B cell (primary cell): ENCODE data around the gene TCF12. TPM values are rescaled to one million over a fixed set of nuclear protein-coding genes. Genes with fewer than 3 reads are reported as not detected.
"Not testable (repeated sequence)": the region's sequence is repeated elsewhere in the genome, so short reads cannot be mapped to it uniquely, and the experiment has no call there.

Source experiments
- ATAC-seq: fragments of 200-7000 bp; cut with Tn5 transposase; one replicate; pipeline ENCODE4 v1.10.0; 2021; ENCODE audit warnings: low read depth, mild to moderate bottlenecking, moderate number of reproducible peaks, moderate library complexity
- CTCF ChIA-PET: fragments of 350-600 bp; sonication (Branson Sonifier 250); formaldehyde crosslinking; loops from one replicate; lab custom pipeline; 2021; ENCODE audit warnings: antibody characterized with exemption, inconsistent platforms; lab: Charles Lee
- POLR2A ChIA-PET: fragments of 350-600 bp; sonication (Branson Sonifier 250); formaldehyde crosslinking; loops from one replicate; lab custom pipeline; 2021; ENCODE audit warnings: antibody characterized with exemption; lab: Charles Lee
- DNase-seq: peaks from one replicate; pipeline ENCODE4 v3.0.0; 2013
- H2AFZ ChIP-seq: 2 replicates; pipeline ENCODE4 v1.6.1; 2012; ENCODE audit warnings: mild to moderate bottlenecking, low read depth, low read length; ENCODE audit not compliant: insufficient read depth, poor library complexity, severe bottlenecking
- H3K27ac ChIP-seq, 2 donors: 1 replicate in 1 of 2; 2 replicates in 1 of 2; pipeline ENCODE4 v1.5.1; 2012 to 2013; ENCODE audit warnings: low read length in 2 of 2, mild to moderate bottlenecking in 2 of 2, moderate library complexity in 1 of 2
- H3K27me3 ChIP-seq, 4 experiments: fragments of 200-600 bp in 1 of 4; sonication (generic) in 1 of 4; replicated peaks in 1 of 4; 1 replicate in 2 of 4; 2 replicates in 2 of 4; pipeline versions ENCODE4 v1.6.1 to v1.7.0; 2013 to 2016; ENCODE audit warnings: low read length in 3 of 4, mild to moderate bottlenecking in 2 of 4, mixed read lengths in 1 of 4, moderate library complexity in 1 of 4; ENCODE audit not compliant: insufficient read depth in 4 of 4, control insufficient read depth in 3 of 4; ENCODE audit errors: control extremely low read depth in 1 of 4
- H3K36me3 ChIP-seq, 2 experiments: replicated peaks in 1 of 2; 1 replicate in 1 of 2; 2 replicates in 1 of 2; pipeline versions ENCODE4 v1.6.1 to v1.7.1; 2013; ENCODE audit warnings: low read length in 1 of 2; ENCODE audit not compliant: insufficient read depth in 2 of 2, control insufficient read depth in 1 of 2; ENCODE audit errors: control extremely low read depth in 1 of 2, extremely low read depth in 1 of 2
- H3K4me1 ChIP-seq, 2 donors: fragments of 200-600 bp in 1 of 2; sonication (generic) in 1 of 2; 1 replicate in 1 of 2; 2 replicates in 1 of 2; pipeline versions ENCODE4 v1.5.1 to v1.6.1; 2013 to 2017; ENCODE audit warnings: low read length in 2 of 2; ENCODE audit not compliant: control insufficient read depth in 2 of 2, insufficient read depth in 2 of 2
- H3K4me2 ChIP-seq: replicated peaks from 2 replicates; pipeline ENCODE3; 2012; ENCODE audit warnings: mild to moderate bottlenecking, low read depth, low read length; ENCODE audit not compliant: poor library complexity, severe bottlenecking
- H3K4me3 ChIP-seq, 5 experiments: fragments of 200-600 bp in 1 of 5; sonication (generic) in 1 of 5; 1 replicate in 3 of 5; 2 replicates in 2 of 5; pipeline versions ENCODE4 v1.5.1 to v1.7.0; 2011 to 2016; ENCODE audit warnings: low read length in 4 of 5, mild to moderate bottlenecking in 4 of 5, low read depth in 2 of 5, control low read depth in 1 of 5, moderate library complexity in 1 of 5; ENCODE audit not compliant: insufficient read depth in 1 of 5; ENCODE audit errors: control extremely low read depth in 1 of 5, extremely low read depth in 1 of 5
- H3K79me2 ChIP-seq: fragments of 200-600 bp; sonication (generic); one replicate; pipeline ENCODE4 v1.6.0; 2016; ENCODE audit warnings: low read length; ENCODE audit not compliant: control insufficient read depth, insufficient read depth
- H3K9ac ChIP-seq: fragments of 200-600 bp; sonication (generic); 2 replicates; pipeline ENCODE4 v1.6.1; 2017; ENCODE audit warnings: mild to moderate bottlenecking, low read length, moderate library complexity
- H3K9me3 ChIP-seq, 3 donors: one replicate each; pipeline versions ENCODE4 v1.6.1 to v1.7.1; 2013; ENCODE audit warnings: low read length in 2 of 3; ENCODE audit not compliant: control insufficient read depth in 2 of 3, insufficient read depth in 1 of 3; ENCODE audit errors: control extremely low read depth in 1 of 3
- H4K20me1 ChIP-seq: 2 replicates; pipeline ENCODE4 v1.6.0; 2012; ENCODE audit warnings: mild to moderate bottlenecking, low read length; ENCODE audit not compliant: insufficient read depth, control insufficient read depth, poor library complexity, severe bottlenecking
- H3K27ac Mint-ChIP-seq: one replicate; pipeline ENCODE4 v1.8.0; 2021; ENCODE audit warnings: mixed read lengths
- H3K27me3 Mint-ChIP-seq: one replicate; pipeline ENCODE4 v1.8.0; 2021; ENCODE audit warnings: mixed read lengths
- H3K4me1 Mint-ChIP-seq: one replicate; pipeline ENCODE4 v1.8.0; 2021; ENCODE audit warnings: mixed read lengths
- H3K4me3 Mint-ChIP-seq: one replicate; pipeline ENCODE4 v1.8.0; 2021; ENCODE audit warnings: mixed read lengths
- H3K9me3 Mint-ChIP-seq: one replicate; pipeline ENCODE4 v1.8.0; 2022; ENCODE audit warnings: mixed read lengths; ENCODE audit not compliant: insufficient read depth
- EZH2 ChIP-seq: IDR thresholded peaks from 2 replicates; pipeline ENCODE4 v1.6.1; 2012; ENCODE audit warnings: borderline replicate concordance, low read depth, mild to moderate bottlenecking, moderate library complexity, low read length; ENCODE audit not compliant: insufficient read depth, poor library complexity, severe bottlenecking
- WGBS: methylation state at CpG from one replicate; pipeline ENCODE4 v1.1.5; 2013; ENCODE audit warnings: missing lambda C conversion rate; ENCODE audit not compliant: insufficient coverage; 5-methylcytosine and 5-hydroxymethylcytosine counted together
- intact Hi-C: fragments of 100-400 bp; cut with micrococcal nuclease; formaldehyde crosslinking; loops from one replicate; pipeline ENCODE4 v1.10.0; 2022
- polyA plus RNA-seq: library from polyadenylated mRNA; depleted of rRNA; stranded (reverse); fragments of >200 nt; gene quantifications from 2 replicates; pipeline ENCODE4 v1.2.3, GENCODE V29; 2012
- total RNA-seq, 2 donors: library from RNA; stranded (reverse); fragments of 120-200 nt in 1 of 2; gene quantifications; 1 replicate in 1 of 2; 2 replicates in 1 of 2; pipeline versions ENCODE4 v1.2.3 to v1.2.4, GENCODE V29; 2013 to 2022
- TF ChIP-seq, protein P1 (sequence below): fragments of 200-600 bp; IDR thresholded peaks from one replicate; pipeline ENCODE4 v1.8.0; 2022; ENCODE audit warnings: antibody characterized with exemption, mild to moderate bottlenecking

TCF12 gene
- total and polyA plus RNA-seq, 2 donors (not counting 1 experiment from before 2014, with no cell fraction given): 27.1 to 131 TPM

DNA sequence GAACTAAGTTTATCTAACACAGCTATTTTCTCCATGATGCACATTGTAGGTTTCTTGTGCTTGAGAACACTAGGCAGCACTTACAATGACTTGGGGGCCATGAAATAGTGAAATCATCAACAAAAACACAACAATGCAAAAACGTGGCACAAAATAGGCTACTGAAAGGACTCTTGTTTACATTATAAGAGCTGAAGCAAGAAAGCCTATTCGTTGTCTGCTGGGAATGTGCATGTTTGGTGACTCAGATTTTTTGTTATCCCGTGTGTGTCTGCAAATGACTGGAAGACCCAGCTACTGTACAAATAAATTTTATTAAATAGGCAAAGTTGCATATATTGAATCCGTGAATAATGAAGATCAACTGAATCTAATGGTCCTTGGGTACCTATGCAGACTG, 85.0 kb downstream of the TCF12 start:
- H3K4me1 ChIP-seq: peaks cover 0 to 4% of the 10 kb centered on the region in 2 donors
- Mint-ChIP-seq H3K27me3 (no peaks in the 10 kb centered on the region), H3K4me1 (peaks cover 24% of the 10 kb centered on the region), H3K4me3 (no peak overlapping the region), H3K27ac (no peak overlapping the region), H3K9me3 (no peaks in the 10 kb centered on the region)
- ATAC-seq (no peak), DNase-seq (no peak)
- no peak overlapping the region for H2AFZ ChIP-seq
- no peaks in the 10 kb centered on the region for H3K27me3 ChIP-seq
- H3K4me3 ChIP-seq: no peak overlapping the region
- CTCF ChIA-PET: interaction anchor here (0.9 to 1.0 kb wide), 2 partner anchors 524 to 539 kb away, joined by 3 to 4 read pairs; no protein-coding TSS in a partner anchor
- no peaks in the 10 kb centered on the region for H3K36me3 ChIP-seq
- POLR2A ChIA-PET: interaction anchor here (0.5 to 0.6 kb wide), 2 partner anchors 49 to 210 kb away, joined by 3 read pairs; no protein-coding TSS in a partner anchor
- H3K9ac ChIP-seq: no peak overlapping the region
- no peak overlapping the region for H3K27ac ChIP-seq
- peaks cover 7% of the 10 kb centered on the region for H4K20me1 ChIP-seq
- TF ChIP-seq EZH2: no peak
- TF ChIP-seq, protein P1, sequence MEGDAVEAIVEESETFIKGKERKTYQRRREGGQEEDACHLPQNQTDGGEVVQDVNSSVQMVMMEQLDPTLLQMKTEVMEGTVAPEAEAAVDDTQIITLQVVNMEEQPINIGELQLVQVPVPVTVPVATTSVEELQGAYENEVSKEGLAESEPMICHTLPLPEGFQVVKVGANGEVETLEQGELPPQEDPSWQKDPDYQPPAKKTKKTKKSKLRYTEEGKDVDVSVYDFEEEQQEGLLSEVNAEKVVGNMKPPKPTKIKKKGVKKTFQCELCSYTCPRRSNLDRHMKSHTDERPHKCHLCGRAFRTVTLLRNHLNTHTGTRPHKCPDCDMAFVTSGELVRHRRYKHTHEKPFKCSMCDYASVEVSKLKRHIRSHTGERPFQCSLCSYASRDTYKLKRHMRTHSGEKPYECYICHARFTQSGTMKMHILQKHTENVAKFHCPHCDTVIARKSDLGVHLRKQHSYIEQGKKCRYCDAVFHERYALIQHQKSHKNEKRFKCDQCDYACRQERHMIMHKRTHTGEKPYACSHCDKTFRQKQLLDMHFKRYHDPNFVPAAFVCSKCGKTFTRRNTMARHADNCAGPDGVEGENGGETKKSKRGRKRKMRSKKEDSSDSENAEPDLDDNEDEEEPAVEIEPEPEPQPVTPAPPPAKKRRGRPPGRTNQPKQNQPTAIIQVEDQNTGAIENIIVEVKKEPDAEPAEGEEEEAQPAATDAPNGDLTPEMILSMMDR: no peak
- no peak overlapping the region for H3K4me2 ChIP-seq
- no CpG with 5 or more reads among the region's 4 CpGs for WGBS
- peaks cover 37% of the 10 kb centered on the region for H3K79me2 ChIP-seq
- intact Hi-C loops: no loop called here
- H3K9me3 ChIP-seq: peaks cover 0 to 3% (median 0%) of the 10 kb centered on the region in 3 donors

GRCh38 chr15:57005244-57005643, 86.8 kb downstream of the TCF12 start:
- Histone ChIP-seq H3K36me3 (no peaks in the 10 kb centered on the region), H3K9ac (no peak overlapping the region), H4K20me1 (peaks cover 7% of the 10 kb centered on the region), H3K4me2 (no peak overlapping the region), H3K9me3 (peaks cover 0 to 3% (median 0%) of the 10 kb centered on the region in 3 donors), H3K27me3 (no peaks in the 10 kb centered on the region), H3K4me3 (no peak overlapping the region), H2AFZ (no peak overlapping the region), H3K27ac (no peak overlapping the region), H3K79me2 (peaks cover 45% of the 10 kb centered on the region), H3K4me1 (peaks cover 0 to 4% of the 10 kb centered on the region in 2 donors)
- intact Hi-C loops: no loop called here
- peaks cover 26% of the 10 kb centered on the region for H3K4me1 Mint-ChIP-seq
- no CpG with 5 or more reads among the region's 1 CpG for WGBS
- no peaks in the 10 kb centered on the region for H3K9me3 Mint-ChIP-seq
- H3K4me3 Mint-ChIP-seq: no peak overlapping the region
- DNase-seq: no peak
- ChIA-PET POLR2A (no interaction called here), CTCF (no interaction called here)
- H3K27ac Mint-ChIP-seq: no peak overlapping the region
- H3K27me3 Mint-ChIP-seq: no peaks in the 10 kb centered on the region
- TF ChIP-seq, protein P1: no peak
- no peak for TF ChIP-seq EZH2
- no peak for ATAC-seq

DNA sequence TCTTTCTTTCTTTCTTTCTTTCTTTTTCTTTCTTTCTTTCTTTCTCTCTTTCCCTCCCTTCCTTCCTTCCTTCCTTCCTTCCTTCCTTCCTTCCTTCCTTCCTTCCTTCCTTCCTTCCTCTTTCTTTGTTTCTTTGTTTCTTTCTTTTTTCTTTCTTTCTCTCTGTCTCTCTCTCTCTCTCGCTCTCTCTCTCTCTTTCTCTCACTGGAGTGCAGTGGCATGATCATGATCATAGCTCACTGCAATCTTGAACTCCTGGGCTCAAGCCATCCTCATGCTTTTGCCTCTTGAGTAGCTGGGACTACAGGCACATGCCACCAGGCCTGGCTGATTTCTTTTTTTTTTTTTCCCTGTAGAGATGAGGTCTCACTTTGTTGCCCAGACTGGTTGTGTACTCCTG, 89.4 kb downstream of the TCF12 start:
- H3K27ac ChIP-seq, H3K27me3 ChIP-seq, H2AFZ ChIP-seq, H3K36me3 ChIP-seq, H3K4me2 ChIP-seq, H3K27me3 Mint-ChIP-seq, POLR2A ChIA-PET, H3K4me3 Mint-ChIP-seq, H3K9me3 Mint-ChIP-seq, H3K4me1 ChIP-seq, ATAC-seq, intact Hi-C loops, H3K9me3 ChIP-seq, H3K27ac Mint-ChIP-seq, DNase-seq, H3K9ac ChIP-seq, H3K4me3 ChIP-seq: not testable (repeated sequence)
- 100% methylated on average over 1 of the region's 1 CpG for WGBS
- Histone ChIP-seq H4K20me1 (peaks cover 12% of the 10 kb centered on the region), H3K79me2 (peaks cover 55% of the 10 kb centered on the region)
- H3K4me1 Mint-ChIP-seq: peaks cover 31% of the 10 kb centered on the region
- CTCF ChIA-PET: interaction anchor here (0.7 to 0.9 kb wide), 2 partner anchors 26 to 71 kb away, joined by 3 read pairs; no protein-coding TSS in a partner anchor
